Endothelial cell of umbilical vein (primary cell): ENCODE data around the gene TANGO2.

Experiments
- CTCF ChIP-seq, 2 donors: IDR thresholded peaks; 1 replicate in 1 of 2; 2 replicates in 1 of 2; pipeline ENCODE4 v1.5.1; 2011; ENCODE audit warnings: low read length in 2 of 2, mild to moderate bottlenecking in 2 of 2, moderate library complexity in 2 of 2, control low read depth in 1 of 2, inconsistent platforms in 1 of 2, low read depth in 1 of 2; ENCODE audit not compliant: insufficient read depth in 1 of 2; ENCODE audit errors: extremely low read depth in 1 of 2
- EZH2 ChIP-seq: IDR thresholded peaks from 2 replicates; pipeline ENCODE4 v1.6.1; 2012; ENCODE audit warnings: borderline replicate concordance, low read depth, mild to moderate bottlenecking, moderate library complexity, low read length, inconsistent platforms; ENCODE audit not compliant: severe bottlenecking
- GATA2 ChIP-seq: IDR thresholded peaks from 2 replicates; pipeline ENCODE4 v1.7.0; 2011; ENCODE audit warnings: low read depth, mild to moderate bottlenecking, moderate library complexity, mixed read lengths, low read length; ENCODE audit not compliant: insufficient read length, insufficient read depth
- MAX ChIP-seq: IDR thresholded peaks from 2 replicates; pipeline ENCODE4 v1.6.1; 2011; ENCODE audit not compliant: insufficient read depth, insufficient read length
- MYC ChIP-seq: IDR thresholded peaks from one replicate; pipeline ENCODE4 v1.6.1; 2011; ENCODE audit warnings: mild to moderate bottlenecking, low read depth, low read length
- POLR2A ChIP-seq: IDR thresholded peaks from 2 replicates; pipeline ENCODE4 v1.6.1; 2012; ENCODE audit warnings: low read depth, mild to moderate bottlenecking, control low read depth, low read length
- POLR2AphosphoS5 ChIP-seq: IDR thresholded peaks from 2 replicates; pipeline ENCODE4 v1.6.1; 2012; ENCODE audit warnings: low read depth, mild to moderate bottlenecking, control low read depth, low read length, moderate library complexity; ENCODE audit not compliant: insufficient read depth

- TF ChIP-seq CTCF (IDR thresholded peaks at IDR 0.05; ENCODE audit: extremely low read depth in 1 of 2, insufficient read depth in 1 of 2, low read depth in 1 of 2, low read length in 2 of 2): no peak
- TF ChIP-seq POLR2A: no peak
- no peak for TF ChIP-seq EZH2
- TF ChIP-seq GATA2: no peak
- no peak for TF ChIP-seq MAX
- TF ChIP-seq MYC: no peak
- no peak for TF ChIP-seq POLR2AphosphoS5
Observed at GRCh38 chr22:19981171-19981960, 39.5 kb upstream of the TANGO2 start.
